MM.1S (cell line): ENCODE results near the gene MET.

Experiments used
- DNase-seq: peaks from one replicate; pipeline ENCODE4 v3.0.0-alpha.2; 2015
- H2AFZ ChIP-seq: fragments of 300-600 bp; sonication (generic); 2 replicates; pipeline ENCODE4 v1.6.0; 2016; ENCODE audit warnings: antibody characterized with exemption, low read length
- H3F3A ChIP-seq: fragments of 300-600 bp; sonication (generic); 2 replicates; pipeline ENCODE4 v1.6.1; 2016; ENCODE audit warnings: mild to moderate bottlenecking, antibody characterized with exemption, low read length, moderate library complexity, mixed read lengths; ENCODE audit not compliant: insufficient read depth
- H3K27ac ChIP-seq: fragments of 300-600 bp; sonication (generic); 2 replicates; pipeline ENCODE4 v1.5.1; 2016; ENCODE audit warnings: mild to moderate bottlenecking, low read length
- H3K27me3 ChIP-seq: fragments of 300-600 bp; sonication (generic); replicated peaks from 2 replicates; pipeline ENCODE4 v1.6.0; 2016; ENCODE audit warnings: low read length; ENCODE audit not compliant: insufficient read depth
- H3K36me3 ChIP-seq: fragments of 300-600 bp; sonication (generic); replicated peaks from 2 replicates; pipeline ENCODE4 v1.6.1; 2016; ENCODE audit warnings: mild to moderate bottlenecking, low read length, mixed read lengths; ENCODE audit not compliant: insufficient read depth
- H3K4me1 ChIP-seq: fragments of 300-600 bp; sonication (generic); 2 replicates; pipeline ENCODE4 v1.6.1; 2016; ENCODE audit warnings: low read length, mixed read lengths
- H3K4me2 ChIP-seq: fragments of 300-600 bp; sonication (generic); 2 replicates; pipeline ENCODE4 v1.6.0; 2016; ENCODE audit warnings: low read depth, low read length
- H3K4me3 ChIP-seq: fragments of 300-600 bp; sonication (generic); 2 replicates; pipeline ENCODE4 v1.5.1; 2016; ENCODE audit warnings: low read length, mixed read lengths
- H3K79me2 ChIP-seq: fragments of 300-600 bp; sonication (generic); 2 replicates; pipeline ENCODE4 v1.6.1; 2016; ENCODE audit warnings: mixed run types, low read length, mixed read lengths
- H3K9ac ChIP-seq: fragments of 300-600 bp; sonication (generic); 2 replicates; pipeline ENCODE4 v1.6.1; 2016; ENCODE audit warnings: low read length, mixed read lengths
- H3K9me2 ChIP-seq: fragments of 300-600 bp; sonication (generic); replicated peaks from 2 replicates; pipeline ENCODE4 v1.6.1; 2016; ENCODE audit warnings: mild to moderate bottlenecking, low read length, mixed read lengths; ENCODE audit not compliant: insufficient read depth
- H3K9me3 ChIP-seq: fragments of 300-600 bp; sonication (generic); replicated peaks from 2 replicates; pipeline ENCODE4 v1.6.1; 2016; ENCODE audit warnings: mild to moderate bottlenecking, low read length, mixed read lengths; ENCODE audit not compliant: insufficient read depth
- H4K20me1 ChIP-seq: fragments of 300-600 bp; sonication (generic); 2 replicates; pipeline ENCODE4 v1.6.1; 2016; ENCODE audit warnings: mild to moderate bottlenecking, low read length, moderate library complexity, mixed read lengths; ENCODE audit not compliant: insufficient read depth
- CTCF ChIP-seq: fragments of 300-600 bp; sonication (generic); IDR thresholded peaks from 2 replicates; pipeline ENCODE4 v1.5.1; 2016; ENCODE audit warnings: antibody characterized with exemption, low read length, mixed read lengths
- EZH2 ChIP-seq: fragments of 300-600 bp; sonication (generic); optimal IDR thresholded peaks from 2 replicates; pipeline ENCODE3; 2017; ENCODE audit warnings: low read depth, mild to moderate bottlenecking, antibody characterized with exemption, low read length, mixed read lengths
- EZH2phosphoT487 ChIP-seq: fragments of 300-600 bp; sonication (generic); IDR thresholded peaks from 2 replicates; pipeline ENCODE4 v1.6.1; 2018; ENCODE audit warnings: antibody characterized with exemption, low read length

The MET gene

GRCh38 chr7:116697152-116697551 lies 25.2 kb downstream of the MET start:
- Histone ChIP-seq H3F3A (no peaks in the 10 kb centered on the region), H3K4me2 (no peak overlapping the region), H3K27ac (no peak overlapping the region), H3K9ac (no peak overlapping the region), H4K20me1 (no peaks in the 10 kb centered on the region), H3K9me2 (no peaks in the 10 kb centered on the region), H2AFZ (no peak overlapping the region), H3K36me3 (no peaks in the 10 kb centered on the region), H3K79me2 (no peaks in the 10 kb centered on the region), H3K27me3 (no peaks in the 10 kb centered on the region), H3K9me3 (no peaks in the 10 kb centered on the region), H3K4me3 (no peak overlapping the region), H3K4me1 (no peaks in the 10 kb centered on the region)
- TF ChIP-seq EZH2phosphoT487 (no peak), EZH2 (no peak), CTCF (no peak)
- DNase-seq, result no peak

- H3F3A ChIP-seq, result no peaks in the 10 kb centered on the region
- H3K4me2 ChIP-seq, result no peak overlapping the region
- H3K27ac ChIP-seq, result no peak overlapping the region
- H3K4me3 ChIP-seq, result no peak overlapping the region
- no peaks in the 10 kb centered on the region for H4K20me1 ChIP-seq
- H3K9me3 ChIP-seq, result no peaks in the 10 kb centered on the region
- no peak for TF ChIP-seq CTCF
- TF ChIP-seq EZH2, result no peak
- TF ChIP-seq EZH2phosphoT487, result no peak
- no peak overlapping the region for H2AFZ ChIP-seq
- no peaks in the 10 kb centered on the region for H3K79me2 ChIP-seq
- no peaks in the 10 kb centered on the region for H3K4me1 ChIP-seq
- H3K27me3 ChIP-seq, result no peaks in the 10 kb centered on the region
- no peaks in the 10 kb centered on the region for H3K36me3 ChIP-seq
- no peaks in the 10 kb centered on the region for H3K9me2 ChIP-seq
- DNase-seq, result no peak
- no peak overlapping the region for H3K9ac ChIP-seq
Measured at GRCh38 chr7:116697761-116698160, 25.8 kb downstream of the MET start.

- Histone ChIP-seq H3K4me3 (no peak overlapping the region), H2AFZ (no peak overlapping the region), H3K27ac (no peak overlapping the region), H3K36me3 (no peaks in the 10 kb centered on the region), H3K4me2 (no peak overlapping the region), H3K27me3 (no peaks in the 10 kb centered on the region), H4K20me1 (no peaks in the 10 kb centered on the region), H3F3A (no peaks in the 10 kb centered on the region), H3K9ac (no peak overlapping the region), H3K9me3 (no peaks in the 10 kb centered on the region), H3K79me2 (no peaks in the 10 kb centered on the region), H3K4me1 (no peaks in the 10 kb centered on the region), H3K9me2 (no peaks in the 10 kb centered on the region)
- TF ChIP-seq EZH2 (no peak), CTCF (no peak), EZH2phosphoT487 (no peak)
- DNase-seq, result no peak
Measured at GRCh38 chr7:116698396-116698795, 26.4 kb downstream of the MET start.
